Lower leg skin (tissue), 3 donors: ENCODE results near the gene PLA1A.

Experiments used
- CTCF ChIP-seq, 3 donors: fragments of 450-650 bp; IDR thresholded peaks; one replicate each; pipeline ENCODE4 v1.5.1; 2016; ENCODE audit warnings: antibody characterized with exemption in 3 of 3, mild to moderate bottlenecking in 3 of 3, moderate library complexity in 2 of 3
- POLR2A ChIP-seq, 2 donors: fragments of 450-650 bp; IDR thresholded peaks; one replicate each; pipeline ENCODE4 v1.6.1; 2016 to 2017; ENCODE audit warnings: antibody characterized with exemption in 2 of 2, mild to moderate bottlenecking in 1 of 2, moderate library complexity in 1 of 2

- TF ChIP-seq CTCF (IDR thresholded peaks at IDR 0.05) (no peak), POLR2A (IDR thresholded peaks at IDR 0.05) (no peak)
These were observed 40.2 kb downstream of the PLA1A start for GRCh38 chr3:119637679-119638477.
